NCI-H1048 (cell line): ENCODE data around the gene PIP5K1B.

Experiments
- DNase-seq: peaks from one replicate; lab custom pipeline; 2025; lab: John Stamatoyannopoulos, UW

The PIP5K1B gene

DNA sequence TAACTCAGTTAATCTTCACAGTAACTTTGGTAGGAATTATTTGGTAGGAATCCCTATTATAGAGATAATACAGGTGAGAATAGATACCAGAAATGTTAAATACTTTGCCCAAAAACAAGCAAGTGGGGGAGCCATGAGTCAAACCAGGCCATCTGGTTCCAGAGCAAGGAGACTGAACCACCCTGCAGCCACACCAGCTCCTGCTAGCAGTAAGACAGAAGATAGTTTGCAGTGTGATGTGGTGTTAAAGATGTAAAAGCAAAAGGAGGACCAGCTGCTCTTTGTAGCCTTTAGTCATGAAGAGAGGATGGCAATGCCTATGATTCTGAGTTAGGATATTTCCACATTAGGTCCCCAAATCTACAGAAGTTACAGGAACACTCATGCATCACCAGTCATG, 207.5 kb downstream of the PIP5K1B start:
- DNase-seq = no peak

DNA sequence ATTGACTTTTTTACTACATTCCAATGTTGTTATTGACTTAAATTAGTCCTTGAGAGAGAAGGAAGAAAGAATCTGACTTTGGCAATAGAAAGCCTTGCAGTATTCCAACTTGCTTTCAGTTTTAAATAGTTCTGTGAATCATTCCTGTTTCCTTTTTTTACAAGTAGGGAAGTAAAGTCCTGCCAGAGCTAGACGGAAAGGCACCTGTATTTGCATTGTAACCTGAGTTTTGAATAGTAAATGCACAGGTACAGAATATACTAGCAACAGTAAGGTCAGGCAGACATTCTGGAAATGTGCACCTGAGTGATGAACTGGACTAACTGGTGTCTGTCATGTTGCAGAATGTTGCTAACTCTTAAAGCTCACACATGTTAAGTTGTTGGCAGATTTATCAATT, 208.0 kb downstream of the PIP5K1B start:
- DNase-seq = no peak

DNA sequence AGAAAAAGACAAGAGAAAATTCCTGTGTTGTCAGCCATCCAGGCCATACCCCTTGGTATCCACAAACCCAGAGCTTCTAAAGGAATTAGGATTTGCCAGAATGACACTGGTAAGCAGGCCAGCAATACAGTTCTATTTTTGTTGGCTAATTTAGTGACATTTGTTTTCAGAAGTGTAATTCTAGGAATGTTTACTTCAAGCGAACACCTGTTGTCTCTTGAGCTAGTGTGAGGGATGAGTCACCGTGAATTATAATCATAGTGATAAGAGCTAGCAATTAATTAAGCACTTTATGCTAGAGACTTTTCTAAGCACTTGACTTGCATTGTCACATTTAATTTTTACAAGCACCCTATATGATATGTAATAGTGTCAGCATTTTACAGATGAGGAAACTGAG, 209.7 kb downstream of the PIP5K1B start:
- DNase-seq = no peak

DNA sequence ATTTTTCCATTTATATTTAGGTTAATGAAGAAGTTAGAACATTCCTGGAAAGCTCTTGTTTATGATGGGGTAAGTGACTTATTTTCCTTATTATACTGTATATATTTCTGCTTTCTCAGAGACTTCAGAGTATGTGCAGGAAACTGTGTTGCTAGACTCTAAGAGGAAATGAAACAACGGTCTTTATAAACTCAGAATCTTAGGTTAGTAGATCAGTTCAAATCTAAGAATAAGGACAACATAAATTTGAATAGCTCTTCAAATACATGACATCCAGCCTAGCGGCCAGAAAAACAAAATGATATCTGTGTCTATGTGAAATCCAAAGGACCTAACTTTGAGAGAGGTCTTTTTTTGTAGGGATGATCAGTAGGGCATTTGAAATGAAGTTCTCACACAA, 214.6 kb downstream of the PIP5K1B start:
- DNase-seq = no peak

DNA sequence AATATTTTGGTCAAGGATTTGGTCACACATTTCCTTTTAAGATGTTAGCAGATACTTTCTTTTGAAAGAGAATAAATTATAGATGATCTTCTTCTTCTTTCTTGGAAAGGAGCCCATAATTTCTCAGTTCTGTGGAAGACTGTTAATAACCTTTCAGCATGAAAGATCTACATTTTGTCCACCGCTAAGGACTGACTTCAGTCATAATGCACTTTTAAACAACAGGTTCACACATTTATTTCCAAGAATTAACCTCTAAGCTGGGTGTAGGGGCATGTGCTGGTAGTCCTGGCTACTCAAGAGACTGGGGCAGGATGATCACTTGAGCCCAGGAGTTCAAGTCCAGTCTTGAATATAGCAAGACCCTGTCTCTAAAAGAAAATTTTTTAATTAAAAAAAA, 215.9 kb downstream of the PIP5K1B start:
- DNase-seq = no peak

DNA sequence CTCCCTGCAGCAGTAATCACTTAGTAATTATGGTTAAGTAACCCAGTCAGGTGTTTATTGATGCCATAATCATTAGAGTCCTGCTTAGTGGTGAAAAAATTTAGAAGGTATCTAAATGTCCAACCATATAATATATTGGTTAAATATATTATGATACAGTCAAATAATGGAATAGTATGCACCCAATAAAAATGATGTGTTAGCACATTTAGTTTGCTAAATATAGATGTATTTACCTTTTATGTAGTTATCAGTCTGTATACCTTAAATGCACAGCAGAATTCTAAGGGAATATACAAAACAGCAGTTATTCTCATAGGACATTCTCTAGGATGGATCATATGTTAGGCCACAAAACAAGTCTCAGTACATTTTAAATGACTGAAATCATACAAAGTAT, 218.4 kb downstream of the PIP5K1B start:
- DNase-seq = no peak

DNA sequence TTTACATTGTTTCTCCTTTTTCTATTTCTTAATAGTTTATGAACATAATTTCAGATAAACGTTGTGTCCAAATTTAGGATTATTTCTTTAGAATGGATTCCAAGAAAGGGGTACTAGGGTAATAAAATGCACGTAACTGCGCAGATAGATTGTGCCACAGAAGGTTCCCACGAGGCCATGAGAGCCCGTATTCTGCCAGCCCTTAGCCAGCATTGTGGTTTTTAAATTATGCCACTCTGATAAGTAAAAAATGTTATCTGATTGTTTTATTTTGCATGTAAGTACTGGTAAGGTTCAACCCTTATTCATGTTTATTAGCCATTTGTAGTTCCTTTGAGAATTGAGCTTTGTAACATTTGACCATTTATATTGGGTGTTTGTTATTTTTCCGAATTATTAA, 220.1 kb downstream of the PIP5K1B start:
- DNase-seq = no peak

DNA sequence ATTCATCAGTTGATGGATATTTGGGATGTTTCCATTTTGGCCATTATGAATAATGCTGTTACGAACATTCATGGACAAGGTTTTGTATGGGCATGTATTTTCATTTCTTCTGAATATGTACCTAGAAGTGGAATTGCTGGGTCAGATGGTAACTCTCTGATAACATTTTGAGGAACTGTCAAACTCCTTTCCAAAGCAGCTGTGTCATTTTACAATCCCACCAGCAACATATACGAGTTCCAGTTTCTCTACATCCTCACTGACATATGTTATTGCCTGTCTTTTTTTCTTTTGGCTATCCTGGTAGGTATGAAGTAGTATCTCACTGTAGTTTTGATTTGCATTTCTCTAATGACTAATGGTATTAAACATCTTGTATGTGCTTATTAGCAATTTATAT, 222.1 kb downstream of the PIP5K1B start:
- DNase-seq = no peak

DNA sequence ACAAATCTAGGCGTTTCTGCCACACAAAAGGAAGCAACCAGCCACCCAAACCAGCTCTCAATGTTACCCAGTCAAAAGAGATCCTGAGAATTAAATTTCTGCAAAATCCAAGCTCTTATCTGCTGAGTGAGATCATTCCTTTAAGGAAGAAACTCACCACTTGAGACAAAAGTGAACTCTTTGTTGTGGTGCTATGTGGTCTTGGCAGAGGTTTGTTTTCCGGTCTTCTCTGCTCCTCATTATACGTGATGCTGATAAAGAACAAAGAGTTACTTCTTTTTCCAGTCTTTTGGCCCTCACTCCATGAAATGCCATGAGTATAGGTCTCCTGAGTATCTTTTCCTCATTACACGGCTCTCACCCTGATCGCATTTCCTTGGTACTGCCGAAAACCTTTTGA, 226.8 kb downstream of the PIP5K1B start:
- DNase-seq = no peak

DNA sequence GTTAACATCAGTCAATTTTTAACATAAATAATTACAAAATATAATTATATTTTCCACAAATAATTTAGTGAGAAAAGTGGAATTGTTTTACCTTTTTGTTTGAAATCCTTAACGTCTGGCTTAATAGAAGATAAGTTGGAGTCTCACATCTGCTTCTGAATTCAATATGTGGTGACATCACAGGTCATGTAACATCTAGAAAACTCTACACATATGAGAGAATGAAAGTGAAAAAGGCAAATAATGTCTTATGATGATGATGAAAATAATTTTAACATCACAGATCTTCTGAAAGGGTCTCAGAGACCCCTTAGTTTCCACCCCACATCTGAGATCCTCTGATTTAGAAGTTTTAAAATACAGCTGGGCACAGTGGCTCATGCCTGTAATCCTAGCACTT, 227.4 kb downstream of the PIP5K1B start:
- no peak for DNase-seq

DNA sequence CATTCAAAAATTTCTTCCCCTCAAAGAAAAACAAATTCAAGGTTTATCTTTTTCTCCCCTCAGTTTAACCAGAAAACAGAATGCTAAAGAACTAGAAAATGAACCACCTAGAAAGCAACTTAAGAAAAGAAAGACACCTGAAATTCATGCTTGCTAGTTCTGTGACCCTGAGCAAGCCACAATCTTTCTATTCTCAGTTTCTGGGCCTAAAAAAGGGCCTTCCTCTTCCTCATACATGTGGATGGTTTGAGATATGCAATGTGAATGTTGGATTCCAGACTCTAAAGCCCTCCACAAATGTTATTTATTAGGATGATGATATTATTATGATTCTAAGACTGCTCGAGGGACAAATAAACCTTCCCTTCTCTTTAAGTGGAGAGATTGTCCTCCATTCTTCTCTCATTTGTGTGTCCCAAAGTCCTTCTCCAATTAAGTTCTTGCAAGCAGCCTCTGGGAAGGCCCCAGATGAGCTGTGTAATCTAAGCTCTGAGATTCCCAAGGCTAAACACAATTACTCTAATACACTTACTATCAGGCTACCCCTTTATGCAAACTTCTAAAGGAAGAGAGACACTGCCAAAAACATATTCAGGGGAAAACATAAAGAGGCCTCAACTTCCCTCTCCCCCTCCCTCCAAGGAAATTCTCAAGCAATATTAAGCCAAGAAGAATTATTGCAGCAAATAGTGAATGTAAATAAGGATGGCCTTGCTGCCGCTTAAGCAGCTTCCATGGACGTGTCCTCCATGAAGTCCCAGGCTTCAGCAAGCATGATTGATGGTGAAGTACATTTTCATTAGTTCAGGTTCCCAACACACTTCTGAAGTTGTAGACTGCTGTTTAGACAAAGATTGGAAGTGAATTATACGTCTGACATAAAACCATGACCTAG, 228.6 kb downstream of the PIP5K1B start:
- no peak for DNase-seq

DNA sequence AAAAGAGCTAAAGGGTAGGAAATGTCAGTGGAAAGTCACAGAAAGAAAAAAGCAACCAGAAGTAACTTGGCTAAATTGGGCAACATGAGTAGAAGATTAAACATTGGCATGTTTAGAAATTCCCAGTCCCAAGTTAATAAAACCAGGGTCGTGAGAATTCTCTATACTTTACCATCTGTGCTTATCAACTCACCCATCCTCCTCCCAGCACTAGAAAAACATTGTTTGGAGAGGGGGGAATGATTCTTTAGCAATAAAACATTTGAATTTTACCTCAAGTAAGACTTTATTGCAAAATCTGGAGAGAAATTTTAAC, 229.2 kb downstream of the PIP5K1B start:
- DNase-seq = no peak

DNA sequence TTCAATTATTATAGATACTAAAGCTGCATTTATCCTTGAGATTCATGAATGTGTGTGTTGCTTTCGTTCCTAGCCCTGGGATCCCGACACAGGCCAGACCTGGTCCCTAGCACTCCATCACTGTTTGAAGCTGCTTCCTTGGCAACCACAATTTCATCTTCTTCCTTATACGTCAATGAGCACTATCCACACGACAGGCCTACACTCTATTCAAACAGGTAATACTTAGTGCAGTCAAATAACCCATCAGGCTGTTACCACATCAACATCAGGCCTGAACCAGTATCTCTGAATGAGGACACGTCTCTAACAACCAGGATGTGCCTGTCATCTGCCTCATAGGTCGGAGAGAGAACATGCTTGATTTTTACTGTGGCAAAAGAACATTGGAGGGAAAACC, 235.5 kb downstream of the PIP5K1B start:
- DNase-seq = no peak

DNA sequence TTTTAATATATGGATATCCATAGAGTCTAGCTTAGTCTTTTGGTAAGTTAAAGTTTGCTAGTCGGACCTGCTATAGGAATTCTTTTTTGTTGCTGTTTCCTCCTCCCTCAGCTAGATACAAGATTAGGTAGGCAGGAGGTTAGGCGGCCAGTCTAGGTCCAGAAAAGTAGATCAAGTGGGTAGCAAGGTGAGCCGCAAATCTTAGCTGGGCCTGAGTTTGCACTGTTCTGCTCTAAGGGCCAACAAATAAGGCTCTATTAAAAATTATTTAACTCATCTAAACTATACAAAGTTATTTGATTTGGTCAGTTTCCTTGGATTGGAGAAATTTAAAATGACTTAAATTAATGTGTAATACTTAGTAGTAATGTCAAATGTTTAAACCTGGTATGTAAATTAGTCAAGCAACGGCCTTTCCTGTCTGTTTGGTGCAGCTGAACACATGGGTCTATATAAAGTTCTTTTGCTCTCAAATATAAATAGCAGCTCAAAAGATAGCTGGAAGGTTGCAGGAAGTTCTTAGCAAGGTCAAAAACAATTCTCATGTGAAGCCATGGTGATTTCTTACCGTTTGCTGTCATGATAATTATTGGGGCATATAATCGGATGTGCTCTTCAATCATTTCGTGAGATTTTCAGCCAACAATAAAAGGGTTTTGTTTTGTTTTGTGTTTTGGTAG, 236.9 kb downstream of the PIP5K1B start:
- no peak for DNase-seq

DNA sequence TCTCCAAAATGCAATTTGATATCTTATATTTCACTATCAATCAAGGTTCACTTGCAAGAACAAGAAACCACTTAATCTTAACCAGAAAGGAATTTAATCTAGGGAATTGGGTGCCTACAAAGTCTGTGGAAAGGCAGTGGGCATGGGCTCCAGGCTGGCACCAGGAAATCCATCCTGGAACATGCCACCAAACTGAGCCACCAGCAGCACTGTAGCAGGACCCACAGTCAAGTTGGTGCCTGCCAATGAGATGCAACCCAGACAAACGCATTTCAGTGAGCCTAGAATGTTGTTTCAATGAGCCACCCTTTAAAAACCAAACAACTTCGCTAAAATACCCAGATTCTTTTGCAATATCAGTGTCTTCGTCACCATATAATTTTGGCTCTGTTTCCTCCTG, 237.8 kb downstream of the PIP5K1B start:
- DNase-seq = no peak

DNA sequence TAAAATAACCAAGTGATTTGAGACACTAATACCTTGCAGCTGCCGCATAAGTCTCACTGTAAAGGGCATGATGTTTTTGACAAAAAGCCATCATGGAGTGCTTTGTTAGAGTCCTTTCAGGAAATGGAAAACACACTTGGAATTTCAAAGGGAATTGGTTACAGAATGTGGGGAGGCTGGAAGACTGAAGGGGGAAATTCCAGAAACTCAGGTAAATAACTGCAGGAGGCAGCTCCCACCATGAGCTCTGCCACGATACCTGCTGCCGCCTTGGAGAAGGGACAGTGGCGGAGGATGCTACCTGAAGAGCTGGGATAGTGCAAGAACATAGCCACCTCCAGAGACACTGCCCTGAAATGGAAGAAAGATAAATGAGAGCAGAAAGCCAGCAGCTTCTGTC, 242.0 kb downstream of the PIP5K1B start:
- no peak for DNase-seq

DNA sequence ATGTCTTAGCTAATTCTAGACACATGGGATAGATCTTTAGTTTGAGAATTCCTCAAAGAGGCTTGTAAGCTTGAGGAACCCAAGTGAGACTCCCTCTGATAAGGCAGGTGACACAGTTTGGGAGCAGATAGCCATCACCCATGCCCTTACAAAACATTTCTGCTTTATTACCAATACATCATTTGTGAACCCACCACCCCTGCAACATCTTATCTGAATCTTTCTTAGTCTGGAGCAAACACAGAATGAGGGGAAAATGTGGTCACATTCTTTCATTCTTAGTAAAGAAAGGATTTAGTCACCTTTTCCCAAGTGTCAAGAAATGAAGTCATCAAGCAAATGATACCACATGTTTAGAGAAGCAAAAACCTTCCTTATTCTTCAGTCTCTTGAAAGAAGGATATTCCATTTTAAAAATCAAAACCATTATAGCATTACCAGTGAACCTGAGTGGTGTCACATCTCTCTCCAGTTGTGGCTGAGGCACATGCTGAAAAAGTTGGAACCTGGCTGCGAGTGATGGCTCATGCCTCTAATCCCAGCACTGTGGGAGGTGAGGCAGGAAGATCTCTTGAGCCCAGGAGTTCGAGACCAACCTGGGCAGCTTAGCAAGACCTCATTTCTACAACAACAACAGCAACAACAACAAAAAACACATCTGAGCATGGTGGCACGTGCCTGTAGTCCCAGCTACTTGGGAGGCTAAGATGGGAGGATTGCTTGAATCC, 243.0 kb downstream of the PIP5K1B start:
- DNase-seq = no peak

DNA sequence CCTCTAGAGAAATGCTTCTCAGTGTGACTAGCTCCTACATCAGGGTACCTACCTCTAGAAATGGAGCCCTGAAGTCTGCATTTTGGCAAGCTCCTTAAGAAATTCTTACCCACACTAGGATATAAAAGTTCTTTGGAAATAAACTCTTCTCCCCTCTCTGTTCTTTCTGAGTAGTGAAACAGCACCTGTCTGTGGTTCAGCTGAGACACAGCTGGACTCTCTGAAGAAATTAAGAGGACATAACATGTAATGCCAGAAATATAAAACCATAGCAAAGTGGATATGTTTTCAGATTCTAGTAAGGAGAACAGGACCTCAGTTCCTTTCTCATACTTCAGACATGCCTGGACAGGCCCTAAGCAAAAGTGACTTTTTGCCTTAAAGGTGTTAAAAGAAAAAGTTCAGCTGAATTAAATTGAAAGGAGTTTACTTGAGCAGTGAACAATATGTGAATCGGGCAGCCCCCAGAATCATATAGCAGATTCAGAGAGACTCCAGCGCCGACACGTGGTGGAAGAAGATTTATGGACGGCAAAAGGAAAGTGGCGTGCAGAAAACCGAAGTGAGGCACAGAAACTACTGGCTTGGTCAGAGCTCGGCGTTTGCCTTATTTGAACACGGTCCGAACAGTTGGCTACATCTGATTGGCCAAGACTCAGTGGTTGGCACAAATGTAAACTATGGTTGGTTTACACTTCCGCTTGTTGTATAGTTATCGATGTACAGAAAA, 244.4 kb downstream of the PIP5K1B start:
- no peak for DNase-seq

DNA sequence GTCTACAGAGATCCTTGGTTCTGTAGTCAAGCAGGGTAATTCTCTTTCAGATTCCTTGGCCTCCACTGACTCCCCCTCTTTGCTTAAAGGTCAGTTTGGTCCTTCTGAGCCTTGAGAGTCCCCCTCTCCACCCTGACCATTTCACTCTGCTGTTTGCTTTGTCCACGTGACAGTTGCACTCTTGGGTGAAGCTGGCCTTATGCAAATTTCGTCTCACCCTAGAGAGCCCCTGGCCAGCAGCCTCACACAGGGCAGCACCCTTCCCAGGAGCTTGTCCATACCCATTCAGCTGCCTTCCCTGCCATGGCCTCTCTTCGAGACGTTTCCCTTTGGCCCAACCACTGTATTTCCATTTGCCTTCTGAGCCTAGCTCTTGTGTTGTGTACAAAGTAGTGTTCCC, 245.1 kb downstream of the PIP5K1B start:
- DNase-seq = no peak

DNA sequence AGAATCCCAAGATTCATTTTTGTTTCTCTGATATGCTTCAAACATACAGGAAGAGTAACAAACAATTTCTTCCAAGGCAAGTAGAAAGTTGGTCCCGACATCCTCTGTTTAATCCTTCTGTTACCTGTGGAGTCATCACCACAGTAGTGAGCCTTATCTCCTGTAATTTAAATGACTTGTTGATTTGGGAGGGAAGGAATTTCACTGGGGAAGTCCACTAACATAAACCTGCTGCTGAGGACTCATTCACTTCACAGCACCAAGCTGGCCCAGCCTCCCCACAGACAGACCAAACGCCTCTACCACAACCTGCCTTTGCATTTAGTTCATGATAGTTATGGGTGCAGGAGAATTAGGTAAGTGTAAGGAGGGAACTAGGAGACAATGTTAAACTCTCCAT, 245.6 kb downstream of the PIP5K1B start:
- no peak for DNase-seq

DNA sequence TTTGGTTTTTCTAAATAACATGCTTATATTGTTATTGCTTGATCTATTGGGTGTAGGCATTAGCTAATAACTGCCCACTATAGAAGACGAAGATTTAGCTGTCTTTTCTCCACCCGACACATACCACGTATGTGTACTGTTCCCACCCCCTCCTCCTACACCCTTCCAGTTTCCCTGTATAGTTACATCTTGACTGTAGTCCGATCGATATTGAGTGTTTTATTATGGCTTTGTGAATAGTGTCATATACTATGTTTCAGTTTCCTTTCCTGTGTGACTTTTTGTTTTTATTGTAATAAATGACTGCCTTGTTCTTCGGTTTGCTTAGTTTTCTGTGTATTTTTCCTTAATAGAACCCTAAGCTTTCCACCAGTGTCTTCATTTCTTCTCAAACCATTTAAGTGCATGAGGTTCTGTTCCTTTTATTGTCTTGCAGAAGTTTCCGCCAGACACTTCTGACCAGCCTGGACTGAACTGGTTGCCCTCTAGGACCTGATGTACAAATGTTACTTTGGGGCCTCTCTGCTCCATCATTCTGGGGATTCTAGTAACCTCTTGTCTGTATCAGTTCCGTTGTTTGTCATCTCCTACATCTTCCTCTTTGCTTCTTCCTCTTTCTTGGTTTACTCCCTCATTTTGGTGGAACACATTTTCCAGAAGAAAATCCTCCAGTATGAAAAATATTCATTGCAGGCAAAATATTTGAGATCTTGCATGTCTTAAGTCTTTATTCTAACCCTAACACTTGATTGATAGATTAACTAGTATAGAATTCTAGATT, 247.0 kb downstream of the PIP5K1B start:
- DNase-seq = no peak

DNA sequence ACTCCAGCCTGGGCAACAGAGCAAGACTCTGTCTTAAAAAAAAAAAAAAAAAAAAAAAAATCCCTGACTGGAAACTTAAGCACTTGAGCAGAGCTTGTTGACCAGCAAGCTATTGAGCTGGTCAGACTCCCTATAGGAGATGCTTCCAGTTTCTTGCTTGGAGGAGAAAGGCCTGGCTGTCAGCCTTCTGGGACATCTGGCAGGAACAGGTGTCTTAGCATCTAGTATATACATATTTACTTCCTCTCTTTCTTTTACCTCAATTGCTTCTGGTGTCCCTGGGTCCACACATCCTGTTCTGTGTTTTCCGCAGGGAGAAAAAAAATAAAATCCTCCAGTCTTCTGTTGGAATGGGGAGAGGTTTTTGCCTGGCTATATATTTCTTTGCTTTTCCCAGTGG, 248.7 kb downstream of the PIP5K1B start:
- no peak for DNase-seq
